DOHH2 (cell line): ENCODE results near the gene GATA2.

ENCODE experiments used
- H3F3A ChIP-seq: fragments of 200-600 bp; sonication (generic), shearing (Covaris generic); 2 replicates; pipeline ENCODE4 v1.6.0; 2016; ENCODE audit warnings: antibody characterized with exemption, mild to moderate bottlenecking; ENCODE audit not compliant: control insufficient read depth, insufficient read depth
- H3K27ac ChIP-seq: fragments of 200-600 bp; sonication (generic); 2 replicates; pipeline ENCODE4 v1.5.1; 2014; ENCODE audit warnings: low read depth, mild to moderate bottlenecking, low read length, moderate library complexity
- H3K27me3 ChIP-seq: fragments of 200-600 bp; sonication (generic); 2 replicates; pipeline ENCODE4 v1.6.1; 2014; ENCODE audit warnings: mild to moderate bottlenecking, low read length, mixed read lengths; ENCODE audit not compliant: control insufficient read depth
- H3K36me3 ChIP-seq: fragments of 200-600 bp; sonication (generic); 2 replicates; pipeline ENCODE4 v1.6.1; 2014; ENCODE audit warnings: mild to moderate bottlenecking, low read length, moderate library complexity, mixed read lengths; ENCODE audit not compliant: control insufficient read depth
- H3K4me1 ChIP-seq: fragments of 200-600 bp; sonication (generic); 2 replicates; pipeline ENCODE4 v1.6.1; 2014; ENCODE audit warnings: mild to moderate bottlenecking, low read length, mixed read lengths; ENCODE audit not compliant: control insufficient read depth
- H3K4me2 ChIP-seq: fragments of 200-600 bp; sonication (generic); 2 replicates; pipeline ENCODE4 v1.6.0; 2014; ENCODE audit warnings: mild to moderate bottlenecking, low read length, moderate library complexity
- H3K4me3 ChIP-seq: fragments of 200-600 bp; sonication (generic); 2 replicates; pipeline ENCODE4 v1.5.1; 2014; ENCODE audit warnings: mild to moderate bottlenecking, low read length, mixed read lengths
- H3K79me2 ChIP-seq: fragments of 200-600 bp; sonication (generic); 2 replicates; pipeline ENCODE4 v1.6.1; 2014; ENCODE audit warnings: mild to moderate bottlenecking, low read length, mixed read lengths; ENCODE audit not compliant: control insufficient read depth
- H3K9me2 ChIP-seq: fragments of 200-600 bp; sonication (generic); replicated peaks from 2 replicates; pipeline ENCODE4 v1.6.1; 2014; ENCODE audit warnings: mild to moderate bottlenecking, low read length, mixed read lengths; ENCODE audit not compliant: control insufficient read depth
- H3K9me3 ChIP-seq: fragments of 200-600 bp; sonication (generic); 2 replicates; pipeline ENCODE4 v1.6.1; 2014; ENCODE audit warnings: antibody characterized with exemption, low read length, mixed read lengths; ENCODE audit not compliant: control insufficient read depth, insufficient read depth
- H4K20me1 ChIP-seq: fragments of 200-600 bp; sonication (generic); 2 replicates; pipeline ENCODE4 v1.6.0; 2014; ENCODE audit warnings: low read depth, mild to moderate bottlenecking, antibody characterized with exemption, low read length, moderate library complexity; ENCODE audit not compliant: control insufficient read depth, insufficient read depth
- CTCF ChIP-seq: fragments of 200-600 bp; sonication (generic); IDR thresholded peaks from one replicate; pipeline ENCODE4 v1.5.1; 2014; ENCODE audit warnings: antibody characterized with exemption, mild to moderate bottlenecking, low read depth, low read length; ENCODE audit not compliant: poor library complexity, severe bottlenecking
- EZH2phosphoT487 ChIP-seq: fragments of 200-600 bp; sonication (generic); IDR thresholded peaks from 2 replicates; pipeline ENCODE4 v1.6.1; 2017; ENCODE audit warnings: borderline replicate concordance, mild to moderate bottlenecking, antibody characterized with exemption, low read length, moderate library complexity, mixed read lengths

Gene GATA2

GRCh38 chr3:128537091-128537703, 44.2 kb upstream of the GATA2 start:
- no peak overlapping the region for H3K27ac ChIP-seq
- no peak overlapping the region for H3K4me3 ChIP-seq
- no peaks in the 10 kb centered on the region for H3K36me3 ChIP-seq
- no peaks in the 10 kb centered on the region for H4K20me1 ChIP-seq
- H3K27me3 ChIP-seq = peaks cover 21% of the 10 kb centered on the region
- TF ChIP-seq EZH2phosphoT487 = no peak
- no peak for TF ChIP-seq CTCF
- no peaks in the 10 kb centered on the region for H3F3A ChIP-seq
- H3K4me2 ChIP-seq = no peak overlapping the region
- H3K79me2 ChIP-seq = no peaks in the 10 kb centered on the region
- H3K9me3 ChIP-seq = peaks cover 1% of the 10 kb centered on the region; the same call in 1 of the 2 replicates
- H3K4me1 ChIP-seq = no peaks in the 10 kb centered on the region
- no peaks in the 10 kb centered on the region for H3K9me2 ChIP-seq

- H3K9me3 ChIP-seq = no peaks in the 10 kb centered on the region
- H3K4me3 ChIP-seq = no peak overlapping the region
- H3K36me3 ChIP-seq = no peaks in the 10 kb centered on the region
- TF ChIP-seq CTCF (no peak), EZH2phosphoT487 (no peak)
- H3K27ac ChIP-seq = no peak overlapping the region
- H3K79me2 ChIP-seq = no peaks in the 10 kb centered on the region
- no peaks in the 10 kb centered on the region for H3F3A ChIP-seq
- no peak overlapping the region for H3K4me2 ChIP-seq
- H4K20me1 ChIP-seq = no peaks in the 10 kb centered on the region
- H3K4me1 ChIP-seq = no peaks in the 10 kb centered on the region
- H3K27me3 ChIP-seq = peaks cover 26% of the 10 kb centered on the region
- H3K9me2 ChIP-seq = no peaks in the 10 kb centered on the region
Observed at GRCh38 chr3:128532012-128532983, 39.3 kb upstream of the GATA2 start.

- TF ChIP-seq EZH2phosphoT487 (no peak), CTCF (no peak)
- Histone ChIP-seq H3K79me2 (no peaks in the 10 kb centered on the region), H3K4me2 (no peak overlapping the region), H3K27ac (no peak overlapping the region), H3K4me3 (no peak overlapping the region), H3K9me3 (no peaks in the 10 kb centered on the region), H3K9me2 (no peaks in the 10 kb centered on the region), H4K20me1 (no peaks in the 10 kb centered on the region), H3F3A (no peaks in the 10 kb centered on the region), H3K36me3 (no peaks in the 10 kb centered on the region), H3K4me1 (no peaks in the 10 kb centered on the region), H3K27me3 (no peaks in the 10 kb centered on the region)
Observed at GRCh38 chr3:128524374-128525299, 31.6 kb upstream of the GATA2 start.
